Measurements from ENCODE around the gene ASCC2.

Gene ASCC2

DNA sequence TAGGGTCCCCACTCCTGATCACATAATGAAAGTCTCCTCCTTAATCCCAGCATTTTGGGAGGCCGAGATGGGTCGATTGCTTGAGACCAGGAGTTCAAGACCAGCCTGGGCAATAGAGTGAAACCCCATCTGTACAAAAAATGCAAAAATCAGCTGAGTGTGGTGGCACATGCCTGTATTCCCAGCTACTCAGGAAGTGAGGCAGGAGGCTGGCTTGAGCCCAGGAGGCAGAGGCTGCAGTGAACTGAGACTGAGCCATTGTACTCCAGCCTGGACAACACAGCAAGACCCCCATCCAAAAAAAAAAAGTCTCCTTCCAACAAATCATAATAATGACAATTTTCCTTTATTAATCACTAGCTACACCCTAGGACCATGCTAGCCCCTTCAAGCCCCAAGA lies 86.4 kb downstream of the ASCC2 start:
- no peak for DNase-seq

DNA sequence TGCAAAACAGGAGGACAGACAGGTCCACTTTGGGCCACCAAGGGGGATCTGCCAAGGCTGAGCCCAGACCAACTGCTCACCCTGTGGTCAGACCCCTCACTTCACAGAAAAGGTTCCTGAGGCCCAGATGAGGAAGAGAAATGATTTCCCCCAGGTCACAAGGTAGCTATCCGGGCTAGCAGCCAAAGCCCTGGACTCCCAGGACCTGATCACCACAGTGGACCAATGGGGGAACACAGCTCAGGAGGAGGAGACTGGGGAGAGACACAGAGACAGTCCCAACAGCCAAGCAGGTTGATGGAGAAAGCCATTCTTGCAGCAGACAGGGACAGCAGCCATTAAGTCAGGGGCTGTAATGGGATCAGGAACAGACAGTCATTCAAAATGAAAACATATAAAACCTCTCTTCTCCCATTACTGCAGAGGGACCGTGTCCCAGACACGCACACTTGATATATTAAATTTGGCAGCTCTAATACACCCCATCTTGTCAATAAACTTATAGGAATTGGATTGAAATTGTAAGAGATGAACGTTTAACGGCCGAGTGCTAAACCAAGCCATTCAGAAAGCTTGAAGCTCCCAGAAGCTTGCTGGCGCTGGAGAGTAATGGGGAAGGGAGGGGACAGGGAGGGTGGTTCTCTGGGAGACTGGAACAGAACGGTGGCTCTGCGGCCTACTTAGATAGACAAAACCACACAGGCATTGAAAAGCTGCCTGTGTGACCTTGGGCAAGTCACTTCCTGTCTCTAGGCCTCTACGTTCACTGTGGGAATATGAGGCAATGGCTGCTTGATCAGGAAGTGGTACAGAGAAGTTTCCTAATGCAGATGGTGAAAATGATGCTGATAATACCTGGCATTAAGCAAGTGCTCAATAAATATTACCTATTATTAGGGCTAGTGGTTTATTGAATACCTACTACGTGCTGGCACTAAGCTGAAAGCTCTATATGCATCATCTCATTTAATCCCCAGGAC lies 87.2 kb downstream of the ASCC2 start:
- DNase-seq: no peak

DNA sequence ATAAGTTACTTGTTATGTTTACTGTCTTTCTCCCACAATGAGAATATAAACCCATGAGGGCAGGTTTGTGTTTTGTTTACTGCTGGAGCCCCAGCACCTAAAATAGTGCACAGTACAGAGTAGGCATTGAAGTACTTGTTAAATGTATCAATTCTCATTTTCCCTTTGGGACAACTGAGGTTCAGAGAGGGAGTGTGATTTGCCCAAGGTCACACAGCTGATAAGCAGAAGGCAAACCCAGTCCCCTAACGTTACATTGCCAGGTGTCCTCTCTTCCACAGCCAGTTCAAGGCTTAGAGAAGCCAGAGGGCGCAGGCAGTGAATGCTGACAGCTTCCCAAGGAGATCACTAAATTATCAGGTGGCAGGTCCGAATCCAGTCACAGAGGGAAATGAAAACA lies 88.0 kb downstream of the ASCC2 start:
- DNase-seq: no peak

DNA sequence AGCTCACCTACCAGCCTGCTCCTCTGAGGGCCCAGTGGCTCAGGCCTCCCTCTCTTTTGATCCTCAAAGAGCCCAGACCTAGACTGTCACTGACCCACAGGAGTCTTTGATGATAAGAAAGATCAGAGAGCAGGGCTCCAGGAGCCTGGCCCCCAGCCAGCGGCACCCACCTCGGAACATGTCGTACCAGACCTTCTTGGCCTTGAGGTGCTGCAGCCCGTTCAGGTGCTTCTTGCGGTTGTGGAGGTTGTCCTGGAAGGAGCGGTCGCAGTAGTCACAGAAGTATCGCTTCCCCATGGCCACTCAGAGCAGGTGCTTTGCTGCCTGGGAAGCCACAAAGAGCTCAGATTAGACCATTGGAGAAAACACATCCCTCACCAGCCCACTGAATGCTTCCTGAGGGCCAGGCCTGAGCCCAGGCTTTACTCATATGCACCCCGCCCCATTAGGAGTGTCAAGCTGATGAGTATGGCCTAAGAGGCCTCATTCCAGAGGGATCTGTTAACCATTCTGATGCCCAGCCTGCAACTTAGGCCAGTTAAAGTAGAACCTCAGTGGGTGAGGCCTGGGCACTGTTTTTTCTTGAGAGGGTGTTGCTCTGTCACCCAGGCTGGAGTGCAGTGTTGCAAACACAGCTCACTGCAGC lies 89.7 kb downstream of the ASCC2 start:
- DNase-seq: no peak

DNA sequence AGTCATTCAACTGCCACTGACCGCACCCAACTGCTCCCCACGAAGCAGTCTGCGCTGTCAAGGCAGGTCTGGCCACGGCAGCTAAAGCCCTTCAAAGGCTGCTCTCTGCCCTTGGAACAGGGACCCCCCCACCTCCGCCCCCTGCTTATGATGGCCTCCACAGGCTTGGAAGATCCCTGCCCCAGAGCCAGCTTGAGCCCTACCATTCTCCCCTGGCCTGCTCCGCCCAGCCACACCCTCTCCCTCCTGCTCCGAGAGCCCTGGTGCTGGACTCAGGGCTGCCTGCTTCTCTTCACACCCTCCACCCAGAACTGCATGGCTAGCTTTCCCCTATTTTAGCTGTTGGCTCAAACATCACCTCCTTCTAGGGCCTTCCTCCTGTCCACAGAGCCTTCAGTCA lies 90.2 kb downstream of the ASCC2 start:
- DNase-seq: no peak

DNA sequence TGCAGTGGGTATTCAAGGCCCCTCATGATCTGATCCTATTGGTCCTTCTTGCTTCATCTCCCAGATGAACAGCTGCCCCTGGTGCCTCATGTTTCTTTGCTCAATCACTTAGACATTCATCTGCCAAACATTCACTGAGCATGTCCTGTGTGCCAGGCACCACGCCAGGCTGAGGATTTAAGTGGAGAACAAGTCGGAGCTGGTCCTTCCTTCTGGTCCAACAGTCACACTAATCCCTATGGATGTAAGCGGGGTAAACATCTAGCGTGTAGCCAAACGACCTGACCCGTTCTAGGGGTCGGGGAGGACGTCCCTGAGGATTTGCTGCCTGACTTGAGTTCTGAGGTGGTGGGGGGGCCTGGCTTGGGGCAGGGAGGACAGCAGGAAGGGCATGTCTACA lies 93.2 kb downstream of the ASCC2 start:
- no peak for DNase-seq

DNA sequence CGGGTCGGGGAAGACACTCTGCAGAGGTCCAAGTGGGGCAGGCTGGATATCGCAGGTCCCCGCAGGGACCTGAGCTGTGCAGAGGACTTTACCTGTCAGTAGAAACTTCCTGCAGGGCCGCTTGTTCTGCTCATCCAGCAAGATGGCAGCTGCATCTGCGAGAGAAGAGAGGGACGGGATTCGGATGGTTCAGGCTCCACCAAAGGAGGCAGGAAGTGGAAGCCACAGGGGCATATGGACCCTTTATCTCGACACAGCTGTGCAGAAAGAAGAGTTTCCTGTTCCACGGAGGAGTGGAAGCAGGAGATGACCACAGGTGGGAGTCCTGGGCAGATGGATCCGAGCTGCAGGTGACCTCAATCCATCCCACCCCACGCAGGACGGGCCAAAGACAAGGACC lies 95.7 kb downstream of the ASCC2 start:
- no peak for DNase-seq

DNA sequence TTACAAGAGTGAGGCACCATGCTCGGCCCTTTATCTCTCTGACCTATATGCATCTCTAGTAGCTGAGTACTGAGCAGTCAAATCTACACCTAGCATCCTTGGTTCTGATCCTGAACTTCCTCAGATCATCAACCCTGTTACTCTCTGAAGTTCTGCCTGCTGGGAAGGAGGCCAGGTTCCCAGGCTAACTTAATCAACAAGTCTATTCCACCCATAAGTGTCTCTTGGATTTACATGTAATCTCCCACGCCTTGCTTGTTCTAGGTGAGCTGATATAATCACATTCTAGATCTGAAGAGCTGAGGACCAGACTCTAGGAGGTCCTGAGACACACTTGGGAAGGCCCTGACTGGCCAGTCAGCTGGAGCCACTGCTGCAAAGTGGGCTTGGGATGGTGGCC lies 96.1 kb downstream of the ASCC2 start:
- DNase-seq: no peak

DNA sequence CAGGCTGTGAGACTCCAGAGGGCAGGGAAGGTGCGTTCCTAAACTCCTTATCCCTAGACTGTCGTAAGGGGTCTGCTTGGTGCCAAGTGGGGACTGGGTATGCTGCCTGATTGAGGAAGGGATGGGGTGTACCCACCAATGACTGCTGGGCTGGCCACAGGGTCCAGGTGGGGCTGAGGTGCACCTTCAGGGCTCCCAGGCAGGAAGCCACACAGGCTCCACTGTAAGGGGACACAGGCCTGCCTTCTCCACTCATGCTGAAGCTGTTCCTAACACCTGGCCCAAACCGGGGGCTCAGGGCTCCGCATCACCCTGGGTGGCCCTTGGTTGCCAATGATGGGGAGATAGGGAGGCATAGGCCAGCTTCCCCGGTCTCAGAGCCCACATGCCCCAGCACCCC lies 97.9 kb downstream of the ASCC2 start:
- DNase-seq: no peak

DNA sequence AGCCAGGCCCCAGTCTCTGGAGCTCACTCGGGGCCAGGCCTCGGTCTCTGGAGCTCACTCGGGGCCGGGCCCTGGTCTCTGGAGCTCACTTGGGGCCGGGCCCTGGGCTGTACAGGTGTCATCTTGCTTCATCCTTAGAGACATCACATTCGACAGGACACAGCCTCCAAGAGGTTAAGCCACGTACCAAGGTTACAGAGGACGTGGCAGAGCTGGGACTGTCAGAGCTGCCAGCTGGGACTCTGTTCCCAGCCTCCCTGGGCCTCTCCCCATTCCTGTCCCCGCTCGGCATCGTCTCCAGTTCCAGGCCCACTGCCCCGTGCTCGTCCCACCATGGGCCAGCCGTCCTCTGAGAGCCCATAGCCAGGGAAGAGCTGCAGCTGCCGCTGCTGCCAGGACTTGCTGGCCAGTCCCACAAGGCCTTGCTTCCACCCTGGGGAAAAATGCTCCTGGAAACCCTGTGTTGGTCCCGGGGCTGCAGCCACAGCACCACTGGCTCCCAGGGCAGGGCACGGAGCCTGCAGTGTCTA lies 98.7 kb downstream of the ASCC2 start:
- no peak for DNase-seq

All from NCI-H226 (cell line).